ENCODE results near the gene ORC3. TPM values are rescaled to one million over a fixed set of nuclear protein-coding genes. Genes with fewer than 3 reads are reported as not detected.

The ORC3 gene
- total and polyA plus RNA-seq, 2 donors (not counting 1 experiment from before 2014, with no cell fraction given): 16.1 to 31.2 TPM

- CTCF ChIA-PET: no interaction called here
- DNase-seq (no peak), ATAC-seq (ENCODE audit: low read depth) (no peak)
- H3K4me1 Mint-ChIP-seq: peaks cover 36% of the 10 kb centered on the region
- Histone ChIP-seq H3K4me3 (ENCODE audit: control extremely low read depth in 1 of 5, extremely low read depth in 1 of 5, insufficient read depth in 1 of 5, low read depth in 2 of 5, low read length in 4 of 5) (no peak overlapping the region), H3K4me1 (ENCODE audit: control insufficient read depth in 2 of 2, insufficient read depth in 2 of 2, low read length in 2 of 2) (peaks cover 8 to 9% of the 10 kb centered on the region in 2 donors), H3K36me3 (replicated peaks in 1 of 2; ENCODE audit: control extremely low read depth in 1 of 2, control insufficient read depth in 1 of 2, extremely low read depth in 1 of 2, insufficient read depth in 2 of 2, low read length in 1 of 2) (peaks cover 0 to 3% of the 10 kb centered on the region in 2 experiments), H3K9ac (ENCODE audit: low read length) (no peak overlapping the region), H3K27me3 (replicated peaks in 1 of 4; ENCODE audit: control extremely low read depth in 1 of 4, control insufficient read depth in 3 of 4, insufficient read depth in 4 of 4, low read length in 3 of 4) (no peaks in the 10 kb centered on the region), H3K4me2 (replicated peaks; ENCODE audit: low read depth, low read length, poor library complexity, severe bottlenecking) (no peak overlapping the region), H3K27ac (ENCODE audit: low read length in 2 of 2) (no peak overlapping the region), H3K79me2 (ENCODE audit: control insufficient read depth, insufficient read depth, low read length) (peaks cover 63% of the 10 kb centered on the region), H2AFZ (ENCODE audit: insufficient read depth, low read depth, low read length, poor library complexity, severe bottlenecking) (no peak overlapping the region), H3K9me3 (ENCODE audit: control extremely low read depth in 1 of 3, control insufficient read depth in 2 of 3, insufficient read depth in 1 of 3, low read length in 2 of 3) (no peaks in the 10 kb centered on the region), H4K20me1 (ENCODE audit: control insufficient read depth, insufficient read depth, low read length, poor library complexity, severe bottlenecking) (peaks cover 73% of the 10 kb centered on the region)
- H3K4me3 Mint-ChIP-seq: no peak overlapping the region
- TF ChIP-seq CTCF (IDR thresholded peaks at IDR 0.05): no peak
- TF ChIP-seq EZH2 (IDR thresholded peaks at IDR 0.05; ENCODE audit: borderline replicate concordance, insufficient read depth, low read depth, low read length, poor library complexity, severe bottlenecking): no peak
- WGBS (ENCODE audit: insufficient coverage): no CpG with 5 or more reads among the region's 5 CpGs
- H3K27me3 Mint-ChIP-seq: no peaks in the 10 kb centered on the region
- POLR2A ChIA-PET: no interaction called here
- no peak overlapping the region for H3K27ac Mint-ChIP-seq
- H3K9me3 Mint-ChIP-seq (ENCODE audit: insufficient read depth): peaks cover 3% of the 10 kb centered on the region
- intact Hi-C loops (cut with micrococcal nuclease): no loop called here
These were observed 16.5 kb upstream of the ORC3 start for GRCh38 chr6:87573307-87574024.

GRCh38 chr6:87574237-87574804 is 15.6 kb upstream of the ORC3 start:
- no peaks in the 10 kb centered on the region for H3K27me3 ChIP-seq (replicated peaks in 1 of 4; ENCODE audit: control extremely low read depth in 1 of 4, control insufficient read depth in 3 of 4, insufficient read depth in 4 of 4, low read length in 3 of 4)
- Mint-ChIP-seq H3K9me3 (ENCODE audit: insufficient read depth) (peaks cover 3% of the 10 kb centered on the region), H3K4me3 (no peak overlapping the region), H3K27ac (no peak overlapping the region), H3K4me1 (peaks cover 36% of the 10 kb centered on the region), H3K27me3 (no peaks in the 10 kb centered on the region)
- peaks cover 8 to 9% of the 10 kb centered on the region in 2 donors for H3K4me1 ChIP-seq (ENCODE audit: control insufficient read depth in 2 of 2, insufficient read depth in 2 of 2, low read length in 2 of 2)
- WGBS (ENCODE audit: insufficient coverage): 0% methylated on average over 1 of the region's 2 CpGs
- no peak overlapping the region for H3K9ac ChIP-seq (ENCODE audit: low read length)
- no peak for TF ChIP-seq CTCF (IDR thresholded peaks at IDR 0.05)
- no peak for TF ChIP-seq EZH2 (IDR thresholded peaks at IDR 0.05; ENCODE audit: borderline replicate concordance, insufficient read depth, low read depth, low read length, poor library complexity, severe bottlenecking)
- H3K4me2 ChIP-seq (replicated peaks; ENCODE audit: low read depth, low read length, poor library complexity, severe bottlenecking): no peak overlapping the region
- intact Hi-C loops (cut with micrococcal nuclease): no loop called here
- ATAC-seq (ENCODE audit: low read depth) (no peak), DNase-seq (no peak)
- no peak overlapping the region for H3K4me3 ChIP-seq (ENCODE audit: control extremely low read depth in 1 of 5, extremely low read depth in 1 of 5, insufficient read depth in 1 of 5, low read depth in 2 of 5, low read length in 4 of 5)
- CTCF ChIA-PET: no interaction called here
- H3K79me2 ChIP-seq (ENCODE audit: control insufficient read depth, insufficient read depth, low read length): peaks cover 68% of the 10 kb centered on the region
- H3K9me3 ChIP-seq (ENCODE audit: control extremely low read depth in 1 of 3, control insufficient read depth in 2 of 3, insufficient read depth in 1 of 3, low read length in 2 of 3): no peaks in the 10 kb centered on the region
- H3K27ac ChIP-seq (ENCODE audit: low read length in 2 of 2): no peak overlapping the region
- peaks cover 69% of the 10 kb centered on the region for H4K20me1 ChIP-seq (ENCODE audit: control insufficient read depth, insufficient read depth, low read length, poor library complexity, severe bottlenecking)
- POLR2A ChIA-PET: no interaction called here
- no peak overlapping the region for H2AFZ ChIP-seq (ENCODE audit: insufficient read depth, low read depth, low read length, poor library complexity, severe bottlenecking)
- H3K36me3 ChIP-seq (replicated peaks in 1 of 2; ENCODE audit: control extremely low read depth in 1 of 2, control insufficient read depth in 1 of 2, extremely low read depth in 1 of 2, insufficient read depth in 2 of 2, low read length in 1 of 2): peaks cover 0 to 3% of the 10 kb centered on the region in 2 experiments
